Mucosa of descending colon (tissue), 3 donors: ENCODE results near the gene HSD3B7. TPM values are rescaled to one million over a fixed set of nuclear protein-coding genes. Genes with fewer than 3 reads are reported as not detected.

Experiments
- ATAC-seq: fragments of 200-7000 bp; cut with Tn5 transposase; one replicate; pipeline ENCODE4 v1.9.1; 2020; ENCODE audit warnings: mild to moderate bottlenecking, moderate library complexity
- DNase-seq, 3 donors: peaks; one replicate each; pipeline ENCODE4 v3.0.0-alpha.2; 2020
- H3K36me3 ChIP-seq: fragments of 200-600 bp; one replicate; pipeline ENCODE4 v1.8.0; 2021; ENCODE audit warnings: low read depth, mild to moderate bottlenecking
- H3K4me1 ChIP-seq: fragments of 200-600 bp; one replicate; pipeline ENCODE4 v1.8.0; 2021; ENCODE audit warnings: low read depth, mild to moderate bottlenecking
- H3K4me3 ChIP-seq: fragments of 200-600 bp; one replicate; pipeline ENCODE4 v1.8.0; 2021; ENCODE audit warnings: mild to moderate bottlenecking
- H3K9me3 ChIP-seq: fragments of 200-600 bp; one replicate; pipeline ENCODE4 v1.8.0; 2021; ENCODE audit warnings: mild to moderate bottlenecking
- CTCF ChIP-seq: fragments of 200-600 bp; IDR thresholded peaks from one replicate; pipeline ENCODE4 v1.8.0; 2022; ENCODE audit warnings: antibody characterized with exemption, mild to moderate bottlenecking
- intact Hi-C, 2 donors: fragments of 100-400 bp; cut with DNase I in 1 of 2; cut with micrococcal nuclease in 1 of 2; formaldehyde crosslinking; loops; one replicate each; pipeline versions ENCODE4 v1.11.0 to v1.11.1; 2022; cut with DNase I, micrococcal nuclease
- total RNA-seq, 3 donors: library from RNA; stranded (reverse); fragmentation: NEBNext Ultra II Directional in 2 of 3; extraction: Animal tissue kit (Norgen Biotek cat#: 25700) in 2 of 3; gene quantifications; one replicate each; pipeline versions ENCODE4 v1.2.1 to v1.2.4, GENCODE V29; 2021 to 2023
- donor health status: DM: no; HTN: no; CAD: no; lungs with moderate emphysema.
- donor health status: DM: no; HTN: no; CAD: no.
- donor health status: DM: no; HTN: yes; CAD: no.

The HSD3B7 gene
- total RNA-seq, 3 donors from 2014 or later = 16.5 to 27.7 (median 23.2) TPM

GRCh38 chr16:31006589-31006988 is 21.6 kb downstream of the HSD3B7 start:
- H3K36me3 ChIP-seq = no peaks in the 10 kb centered on the region
- ATAC-seq = no peak
- no peak overlapping the region for H3K4me3 ChIP-seq
- no peak for DNase-seq
- H3K9me3 ChIP-seq = no peaks in the 10 kb centered on the region
- no peaks in the 10 kb centered on the region for H3K4me1 ChIP-seq
- no peak for TF ChIP-seq CTCF
- intact Hi-C loops = no loop called here

- intact Hi-C loops = no loop called here
- no peak for ATAC-seq
- Histone ChIP-seq H3K36me3 (no peaks in the 10 kb centered on the region), H3K4me3 (no peak overlapping the region), H3K4me1 (no peaks in the 10 kb centered on the region), H3K9me3 (no peaks in the 10 kb centered on the region)
- no peak for TF ChIP-seq CTCF
- DNase-seq = no peak
These were observed 22.7 kb downstream of the HSD3B7 start for GRCh38 chr16:31007684-31008083.

GRCh38 chr16:31008149-31008548 is 23.1 kb downstream of the HSD3B7 start:
- no peaks in the 10 kb centered on the region for H3K4me1 ChIP-seq
- H3K4me3 ChIP-seq = no peak overlapping the region
- DNase-seq (no peak), ATAC-seq (no peak)
- no peaks in the 10 kb centered on the region for H3K9me3 ChIP-seq
- TF ChIP-seq CTCF = no peak
- intact Hi-C loops = no loop called here
- H3K36me3 ChIP-seq = no peaks in the 10 kb centered on the region

DNA sequence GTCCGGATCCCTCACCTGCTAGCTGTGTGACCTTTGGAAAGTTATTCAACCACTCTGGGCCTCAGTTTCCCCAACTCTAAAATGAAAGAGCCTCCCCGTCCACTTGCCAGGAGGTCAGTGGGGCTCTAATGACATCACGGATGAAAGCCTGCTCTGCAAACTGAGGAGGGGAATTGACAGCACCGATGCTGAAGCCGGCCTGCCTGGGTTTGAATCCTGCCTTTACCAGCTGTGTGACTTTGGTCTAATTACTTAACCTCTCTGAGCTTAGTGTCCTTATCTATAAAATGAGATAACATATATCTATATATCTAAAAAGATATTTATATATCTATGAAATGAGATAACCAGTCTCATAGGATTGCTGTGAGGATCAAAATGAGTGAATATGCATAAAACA is 23.5 kb downstream of the HSD3B7 start:
- Histone ChIP-seq H3K4me1 (no peaks in the 10 kb centered on the region), H3K9me3 (no peaks in the 10 kb centered on the region), H3K36me3 (no peaks in the 10 kb centered on the region), H3K4me3 (no peak overlapping the region)
- ATAC-seq (no peak), DNase-seq (no peak)
- intact Hi-C loops = no loop called here
- no peak for TF ChIP-seq CTCF

DNA sequence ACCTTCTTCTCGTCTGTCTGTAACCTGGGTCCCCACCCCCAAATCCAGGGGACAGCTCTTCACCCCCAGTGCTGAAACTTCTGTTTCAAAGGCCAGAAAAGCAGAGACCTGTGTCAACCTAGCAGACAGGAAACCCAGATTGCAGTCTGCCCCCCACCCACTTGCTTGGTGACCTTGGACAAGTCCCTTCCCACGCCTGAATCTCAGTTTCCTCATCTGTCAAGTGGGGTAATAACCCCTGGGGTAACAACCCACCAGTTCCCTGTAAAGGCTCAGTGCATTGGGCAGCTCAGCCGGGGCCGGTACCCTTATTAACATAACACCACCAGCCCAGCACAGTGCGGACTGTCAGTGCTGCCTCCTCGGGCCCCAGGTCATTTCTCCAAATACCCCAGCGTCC is 24.1 kb downstream of the HSD3B7 start:
- ATAC-seq = no peak
- intact Hi-C loops = no loop called here
- DNase-seq = no peak
- no peaks in the 10 kb centered on the region for H3K36me3 ChIP-seq
- no peak for TF ChIP-seq CTCF
- H3K9me3 ChIP-seq = no peaks in the 10 kb centered on the region
- no peak overlapping the region for H3K4me3 ChIP-seq
- no peaks in the 10 kb centered on the region for H3K4me1 ChIP-seq

DNA sequence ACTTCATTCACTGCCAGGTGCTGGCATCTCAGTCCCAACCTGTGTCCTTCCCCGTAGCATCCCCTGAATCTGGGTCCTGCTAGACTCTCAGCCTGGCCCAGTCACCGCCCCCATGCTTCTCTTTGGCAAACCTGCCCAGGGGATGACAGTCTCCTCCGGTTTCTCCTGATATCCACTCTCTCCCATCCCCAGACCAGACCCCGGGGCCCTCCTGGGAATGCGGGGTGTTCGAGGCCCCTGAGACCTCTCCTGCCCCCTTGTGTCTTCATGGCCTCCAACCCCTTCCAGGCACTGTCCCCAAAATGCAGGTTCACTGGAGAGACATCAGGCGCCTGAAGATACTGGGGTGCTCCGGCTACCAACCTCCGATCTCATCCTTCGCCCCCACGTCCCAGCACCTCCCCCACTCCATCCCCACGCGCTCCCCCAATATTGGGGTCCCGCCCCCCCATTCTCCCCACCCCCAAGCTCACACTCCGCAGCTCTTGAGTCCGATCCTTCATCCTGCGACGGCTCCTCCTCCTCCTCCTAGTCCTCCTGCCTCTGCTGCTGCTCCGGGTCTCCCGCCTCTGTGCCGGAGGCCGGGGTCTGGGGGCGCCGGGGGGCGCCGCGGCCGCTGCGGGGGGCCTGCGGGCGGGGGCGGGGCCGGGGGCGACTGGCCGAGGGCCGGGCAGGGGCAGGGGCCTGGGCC is 25.0 kb downstream of the HSD3B7 start:
- ATAC-seq (no peak), DNase-seq (no peak)
- Histone ChIP-seq H3K4me1 (no peaks in the 10 kb centered on the region), H3K9me3 (no peaks in the 10 kb centered on the region), H3K4me3 (no peak overlapping the region), H3K36me3 (no peaks in the 10 kb centered on the region)
- intact Hi-C loops = no loop called here
- TF ChIP-seq CTCF = no peak
